Vagina (tissue), 2 donors: ENCODE results near the gene VAMP1. TPM values are rescaled to one million over a fixed set of nuclear protein-coding genes. Genes with fewer than 3 reads are reported as not detected.
"Not testable (repeated sequence)": the region's sequence is repeated elsewhere in the genome, so short reads cannot be mapped to it uniquely, and the experiment has no call there.

ENCODE experiments used
- DNase-seq, 2 donors: peaks; one replicate each; pipeline ENCODE4 v3.0.0-alpha.2; 2017; ENCODE audit errors: extremely low spot score in 2 of 2
- H3K27ac ChIP-seq: fragments of 200-600 bp; sonication (generic); one replicate; pipeline ENCODE4 v1.5.1; 2019
- H3K27me3 ChIP-seq: fragments of 200-600 bp; sonication (generic); one replicate; pipeline ENCODE4 v1.5.1; 2019
- H3K36me3 ChIP-seq, 2 donors: fragments of 200-600 bp; sonication (generic); one replicate each; pipeline ENCODE4 v1.5.1; 2017 to 2019
- H3K4me1 ChIP-seq: fragments of 200-600 bp; sonication (generic); one replicate; pipeline ENCODE4 v1.5.1; 2019
- H3K4me3 ChIP-seq, 2 donors: fragments of 200-600 bp; sonication (generic); 1 replicate in 1 of 2; 2 replicates in 1 of 2; pipeline ENCODE4 v1.5.1; 2016 to 2019
- H3K9me3 ChIP-seq: fragments of 200-600 bp; sonication (generic); one replicate; pipeline ENCODE4 v1.5.1; 2019
- CTCF ChIP-seq, 3 experiments: fragments of 450-650 bp in 2 of 3; fragments of 200-600 bp in 1 of 3; sonication (generic) in 1 of 3; IDR thresholded peaks; one replicate each; pipeline ENCODE4 v1.5.1; 2017 to 2019; ENCODE audit warnings: antibody characterized with exemption in 3 of 3, mild to moderate bottlenecking in 2 of 3, moderate library complexity in 2 of 3
- POLR2A ChIP-seq, 2 donors: fragments of 450-650 bp; IDR thresholded peaks; one replicate each; pipeline ENCODE4 v1.6.1; 2017; ENCODE audit warnings: antibody characterized with exemption in 2 of 2, mild to moderate bottlenecking in 2 of 2, moderate library complexity in 2 of 2
- POLR2AphosphoS5 ChIP-seq, 2 donors: sonication (generic); formaldehyde crosslinking; IDR thresholded peaks; one replicate each; pipeline ENCODE4 v1.9.0; 2017; ENCODE audit warnings: antibody characterized with exemption in 2 of 2, mild to moderate bottlenecking in 2 of 2, low read depth in 1 of 2; ENCODE audit not compliant: insufficient read depth in 1 of 2
- intact Hi-C: fragments of 100-400 bp; cut with DNase I; formaldehyde crosslinking; loops from one replicate; pipeline ENCODE4 v1.15.1; 2023
- total RNA-seq: library from RNA; depleted of rRNA; stranded (reverse); fragments of >200 nt; gene quantifications from one replicate; pipeline ENCODE4 v1.2.3, GENCODE V29; 2016

VAMP1 gene
- total RNA-seq, 1 donor from 2014 or later: 12.5 TPM

DNA sequence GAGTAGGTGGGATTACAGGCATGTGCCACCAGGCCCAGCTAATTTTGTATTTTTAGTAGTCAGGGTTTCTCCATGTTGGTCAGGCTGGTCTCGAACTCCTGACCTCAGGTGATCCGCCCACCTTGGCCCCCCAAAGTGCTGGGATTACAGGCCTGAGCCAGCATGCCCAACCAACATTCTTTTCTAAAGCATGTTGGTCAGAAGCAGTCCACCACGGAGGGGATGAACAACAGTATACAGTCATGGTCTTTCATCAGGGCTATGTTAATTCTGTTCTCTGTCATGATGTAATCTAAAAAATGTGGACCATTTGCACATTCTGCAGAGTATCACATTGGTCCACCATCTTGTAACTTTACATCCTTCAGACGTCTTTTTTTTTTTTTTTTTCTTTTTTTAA lies 19.0 kb upstream of the VAMP1 start:
- Histone ChIP-seq H3K36me3 (peaks cover 0 to 6% of the 10 kb centered on the region in 2 donors), H3K27me3 (no peaks in the 10 kb centered on the region), H3K27ac (no peak overlapping the region), H3K4me1 (peaks cover 13% of the 10 kb centered on the region), H3K9me3 (no peaks in the 10 kb centered on the region), H3K4me3 (no peak overlapping the region)
- no peak for DNase-seq
- intact Hi-C loops: no loop called here
- TF ChIP-seq POLR2AphosphoS5 (IDR thresholded peaks at IDR 0.05; ENCODE audit: insufficient read depth in 1 of 2, low read depth in 1 of 2) (no peak), POLR2A (IDR thresholded peaks at IDR 0.05) (no peak), CTCF (IDR thresholded peaks at IDR 0.05) (no peak)

GRCh38 chr12:6488240-6488639 lies 17.8 kb upstream of the VAMP1 start:
- Histone ChIP-seq H3K4me3 (no peak overlapping the region), H3K27me3 (no peaks in the 10 kb centered on the region), H3K36me3 (peaks cover 0 to 6% of the 10 kb centered on the region in 2 donors), H3K4me1 (peaks cover 10% of the 10 kb centered on the region), H3K9me3 (no peaks in the 10 kb centered on the region), H3K27ac (no peak overlapping the region)
- TF ChIP-seq CTCF (IDR thresholded peaks at IDR 0.05) (no peak), POLR2AphosphoS5 (IDR thresholded peaks at IDR 0.05; ENCODE audit: insufficient read depth in 1 of 2, low read depth in 1 of 2) (no peak), POLR2A (IDR thresholded peaks at IDR 0.05) (no peak)
- intact Hi-C loops: no loop called here
- DNase-seq: no peak

GRCh38 chr12:6478416-6478815 lies 7.9 kb upstream of the VAMP1 start:
- DNase-seq: no peak
- Histone ChIP-seq H3K4me1 (no peaks in the 10 kb centered on the region), H3K36me3 (no peaks in the 10 kb centered on the region), H3K27me3 (no peaks in the 10 kb centered on the region), H3K9me3 (no peaks in the 10 kb centered on the region), H3K4me3 (no peak overlapping the region), H3K27ac (no peak overlapping the region)
- intact Hi-C loops: no loop called here
- TF ChIP-seq POLR2A (IDR thresholded peaks at IDR 0.05) (no peak), POLR2AphosphoS5 (IDR thresholded peaks at IDR 0.05; ENCODE audit: insufficient read depth in 1 of 2, low read depth in 1 of 2) (no peak), CTCF (IDR thresholded peaks at IDR 0.05) (no peak)

GRCh38 chr12:6477601-6478377 lies 7.3 kb upstream of the VAMP1 start:
- intact Hi-C loops, DNase-seq, H3K27me3 ChIP-seq, H3K27ac ChIP-seq, H3K9me3 ChIP-seq, H3K4me3 ChIP-seq, H3K36me3 ChIP-seq, H3K4me1 ChIP-seq: not testable (repeated sequence)

GRCh38 chr12:6476489-6476888 lies 6.0 kb upstream of the VAMP1 start:
- Histone ChIP-seq H3K36me3 (no peaks in the 10 kb centered on the region), H3K4me3 (no peak overlapping the region), H3K4me1 (peaks cover 2% of the 10 kb centered on the region), H3K9me3 (no peaks in the 10 kb centered on the region), H3K27ac (no peak overlapping the region), H3K27me3 (no peaks in the 10 kb centered on the region)
- TF ChIP-seq POLR2A (IDR thresholded peaks at IDR 0.05) (no peak), POLR2AphosphoS5 (IDR thresholded peaks at IDR 0.05; ENCODE audit: insufficient read depth in 1 of 2, low read depth in 1 of 2) (no peak), CTCF (IDR thresholded peaks at IDR 0.05) (no peak)
- intact Hi-C loops: no loop called here
- no peak for DNase-seq

- intact Hi-C loops, H3K27ac ChIP-seq, H3K27me3 ChIP-seq, H3K36me3 ChIP-seq, H3K4me3 ChIP-seq, DNase-seq, H3K9me3 ChIP-seq, H3K4me1 ChIP-seq: not testable (repeated sequence)
Measured at GRCh38 chr12:6475233-6475975, 4.9 kb upstream of the VAMP1 start.
